Stimulated activated CD8-positive, alpha-beta memory T cell treated with anti-CD3 and anti-CD28 coated beads, Interleukin-12 subunit alpha, Interleukin-12 subunit beta, amount 100 ng/mL, for 24 hours (primary cell): ENCODE data around the gene HTR3A.

Experiments used
- DNase-seq: peaks from one replicate; pipeline ENCODE4 v3.0.0-alpha.2; 2020; ENCODE audit errors: extremely low read depth

HTR3A gene

DNA sequence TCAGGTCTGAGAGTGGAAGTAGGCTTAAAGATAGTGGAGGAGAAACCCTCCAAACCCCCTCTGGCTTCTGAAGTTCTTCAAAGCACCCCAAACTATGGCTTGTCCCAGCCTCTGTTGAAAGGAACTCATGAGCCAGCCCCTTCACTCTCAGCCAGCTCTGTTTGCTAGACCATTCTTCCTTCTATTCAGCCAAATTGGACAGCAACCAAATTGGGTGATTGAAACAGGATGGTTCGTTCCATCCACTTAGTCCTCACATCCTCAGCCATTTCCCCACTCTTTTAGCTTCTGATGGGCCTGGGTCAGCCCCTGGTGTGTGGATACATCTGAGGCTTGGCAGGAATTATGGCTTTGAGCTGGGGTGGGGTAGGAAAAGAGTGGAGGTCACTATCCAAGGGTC lies 4.5 kb downstream of the HTR3A start:
- no peak for DNase-seq

DNA sequence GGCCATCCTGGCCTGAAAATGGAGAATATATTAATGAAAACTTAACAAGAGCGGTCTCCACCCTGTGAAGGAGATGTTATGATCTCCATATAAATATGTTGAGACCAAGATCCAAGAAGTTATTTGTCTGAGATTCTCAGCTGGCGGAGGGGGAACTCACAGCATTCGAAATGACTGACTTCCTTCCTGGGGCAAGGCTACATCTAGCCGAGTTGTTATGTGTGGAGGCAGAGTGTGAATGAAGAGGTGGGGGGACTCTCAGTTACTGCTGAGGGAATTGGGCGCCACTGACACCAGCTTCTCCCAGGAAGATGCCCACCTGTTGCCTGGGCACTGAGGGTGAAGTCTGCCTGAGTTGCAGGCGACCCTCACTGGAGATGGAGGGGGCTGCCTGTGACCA lies 5.9 kb downstream of the HTR3A start:
- DNase-seq = no peak

DNA sequence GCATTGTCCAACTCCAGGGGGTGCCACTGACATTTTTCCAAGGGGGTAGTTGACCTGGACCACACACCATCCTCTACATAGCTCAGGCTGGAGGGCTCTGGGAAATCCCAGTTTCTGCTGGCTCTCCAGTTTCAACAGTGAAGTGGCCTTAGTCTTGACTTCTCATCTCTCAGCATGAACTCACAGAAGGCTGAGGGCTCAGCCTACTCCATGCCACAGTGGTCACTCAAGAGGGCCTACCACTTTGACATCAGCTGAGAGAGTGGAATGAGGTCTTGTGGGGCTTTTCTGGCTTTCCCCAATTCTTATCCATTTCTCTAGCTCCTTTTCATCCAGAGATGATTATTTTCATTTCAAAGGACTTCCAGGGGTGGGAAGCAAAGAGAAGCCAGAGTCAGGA lies 7.4 kb downstream of the HTR3A start:
- DNase-seq = no peak

DNA sequence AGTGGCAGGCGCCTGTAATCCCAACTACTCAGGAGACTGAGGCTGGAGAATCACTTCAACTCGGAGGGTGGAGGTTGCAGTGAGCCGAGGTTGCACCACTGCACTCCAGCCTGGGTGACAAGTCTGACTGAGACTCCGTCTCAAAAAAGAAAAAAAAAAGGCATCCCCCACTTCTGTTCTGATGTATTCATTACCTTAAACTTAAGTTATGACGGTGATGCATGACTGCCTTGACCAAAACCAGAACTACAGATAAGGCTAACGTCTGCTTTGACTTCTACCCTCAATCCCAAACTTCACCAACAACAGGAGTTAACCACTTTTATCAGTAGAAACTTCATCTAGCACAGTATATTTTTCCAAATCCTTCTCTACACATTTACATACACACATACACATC lies 9.9 kb downstream of the HTR3A start:
- no peak for DNase-seq

DNA sequence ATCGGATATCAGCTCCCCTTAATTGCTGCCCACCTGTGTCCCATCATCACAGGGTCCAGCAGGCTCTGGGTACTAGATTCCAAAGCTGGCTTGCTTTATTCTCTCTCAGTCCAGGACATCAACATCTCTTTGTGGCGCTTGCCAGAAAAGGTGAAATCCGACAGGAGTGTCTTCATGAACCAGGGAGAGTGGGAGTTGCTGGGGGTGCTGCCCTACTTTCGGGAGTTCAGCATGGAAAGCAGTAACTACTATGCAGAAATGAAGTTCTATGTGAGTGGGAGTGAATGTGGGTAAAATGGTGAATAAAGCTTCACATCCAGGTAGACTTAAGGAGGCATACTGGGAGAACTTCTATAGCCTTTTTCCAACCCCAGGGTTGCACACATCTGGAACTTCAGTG lies 11.0 kb downstream of the HTR3A start:
- DNase-seq = no peak

DNA sequence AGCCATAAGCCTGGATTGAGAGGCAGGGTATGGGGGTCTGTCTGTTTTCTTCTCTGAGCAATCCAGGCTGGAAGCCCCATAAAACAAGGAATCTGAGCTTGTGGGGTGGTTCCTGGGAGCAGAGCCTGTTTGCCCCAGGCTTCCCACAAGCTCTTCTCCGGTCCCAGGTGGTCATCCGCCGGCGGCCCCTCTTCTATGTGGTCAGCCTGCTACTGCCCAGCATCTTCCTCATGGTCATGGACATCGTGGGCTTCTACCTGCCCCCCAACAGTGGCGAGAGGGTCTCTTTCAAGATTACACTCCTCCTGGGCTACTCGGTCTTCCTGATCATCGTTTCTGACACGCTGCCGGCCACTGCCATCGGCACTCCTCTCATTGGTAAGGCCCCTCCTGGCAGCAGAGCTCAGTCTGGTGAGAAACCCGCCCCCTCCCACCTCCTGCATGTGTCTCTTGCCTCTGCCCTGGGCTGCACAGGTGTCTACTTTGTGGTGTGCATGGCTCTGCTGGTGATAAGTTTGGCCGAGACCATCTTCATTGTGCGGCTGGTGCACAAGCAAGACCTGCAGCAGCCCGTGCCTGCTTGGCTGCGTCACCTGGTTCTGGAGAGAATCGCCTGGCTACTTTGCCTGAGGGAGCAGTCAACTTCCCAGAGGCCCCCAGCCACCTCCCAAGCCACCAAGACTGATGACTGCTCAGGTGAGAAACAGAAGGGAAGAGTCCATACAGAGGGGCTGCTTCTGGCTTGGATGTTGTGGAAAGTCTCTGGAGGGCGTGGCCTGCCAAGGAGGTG lies 11.6 kb downstream of the HTR3A start:
- no peak for DNase-seq

DNA sequence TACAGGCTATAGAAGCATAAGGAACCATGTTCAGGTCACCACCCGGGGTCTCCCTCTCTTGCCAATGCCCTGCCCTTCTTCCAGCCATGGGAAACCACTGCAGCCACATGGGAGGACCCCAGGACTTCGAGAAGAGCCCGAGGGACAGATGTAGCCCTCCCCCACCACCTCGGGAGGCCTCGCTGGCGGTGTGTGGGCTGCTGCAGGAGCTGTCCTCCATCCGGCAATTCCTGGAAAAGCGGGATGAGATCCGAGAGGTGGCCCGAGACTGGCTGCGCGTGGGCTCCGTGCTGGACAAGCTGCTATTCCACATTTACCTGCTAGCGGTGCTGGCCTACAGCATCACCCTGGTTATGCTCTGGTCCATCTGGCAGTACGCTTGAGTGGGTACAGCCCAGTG lies 14.5 kb downstream of the HTR3A start:
- no peak for DNase-seq

DNA sequence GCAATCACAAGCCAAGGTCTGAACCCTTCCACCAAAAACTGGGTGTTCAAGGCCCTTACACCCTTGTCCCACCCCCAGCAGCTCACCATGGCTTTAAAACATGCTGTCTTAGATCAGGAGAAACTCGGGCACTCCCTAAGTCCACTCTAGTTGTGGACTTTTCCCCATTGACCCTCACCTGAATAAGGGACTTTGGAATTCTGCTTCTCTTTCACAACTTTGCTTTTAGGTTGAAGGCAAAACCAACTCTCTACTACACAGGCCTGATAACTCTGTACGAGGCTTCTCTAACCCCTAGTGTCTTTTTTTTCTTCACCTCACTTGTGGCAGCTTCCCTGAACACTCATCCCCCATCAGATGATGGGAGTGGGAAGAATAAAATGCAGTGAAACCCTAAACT lies 15.0 kb downstream of the HTR3A start:
- no peak for DNase-seq

DNA sequence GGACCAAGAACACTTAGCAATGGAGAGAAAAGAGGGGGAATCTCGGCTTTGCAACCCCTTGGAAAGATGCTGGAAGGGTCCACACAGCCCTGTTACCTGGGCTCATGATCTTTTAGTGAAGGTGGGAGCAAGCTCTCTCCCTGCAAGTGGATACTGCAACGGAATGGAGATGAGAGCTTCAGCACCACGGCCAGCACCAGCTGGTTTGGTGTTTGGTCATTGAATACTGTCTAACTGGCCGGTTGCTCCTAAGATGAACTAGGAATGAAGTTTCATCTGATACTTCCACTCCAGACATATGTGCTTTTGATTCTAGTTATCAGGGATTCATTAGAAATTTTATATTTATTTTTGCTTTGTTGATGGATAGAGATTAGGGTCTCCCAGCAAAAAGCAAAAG lies 16.3 kb downstream of the HTR3A start:
- no peak for DNase-seq

DNA sequence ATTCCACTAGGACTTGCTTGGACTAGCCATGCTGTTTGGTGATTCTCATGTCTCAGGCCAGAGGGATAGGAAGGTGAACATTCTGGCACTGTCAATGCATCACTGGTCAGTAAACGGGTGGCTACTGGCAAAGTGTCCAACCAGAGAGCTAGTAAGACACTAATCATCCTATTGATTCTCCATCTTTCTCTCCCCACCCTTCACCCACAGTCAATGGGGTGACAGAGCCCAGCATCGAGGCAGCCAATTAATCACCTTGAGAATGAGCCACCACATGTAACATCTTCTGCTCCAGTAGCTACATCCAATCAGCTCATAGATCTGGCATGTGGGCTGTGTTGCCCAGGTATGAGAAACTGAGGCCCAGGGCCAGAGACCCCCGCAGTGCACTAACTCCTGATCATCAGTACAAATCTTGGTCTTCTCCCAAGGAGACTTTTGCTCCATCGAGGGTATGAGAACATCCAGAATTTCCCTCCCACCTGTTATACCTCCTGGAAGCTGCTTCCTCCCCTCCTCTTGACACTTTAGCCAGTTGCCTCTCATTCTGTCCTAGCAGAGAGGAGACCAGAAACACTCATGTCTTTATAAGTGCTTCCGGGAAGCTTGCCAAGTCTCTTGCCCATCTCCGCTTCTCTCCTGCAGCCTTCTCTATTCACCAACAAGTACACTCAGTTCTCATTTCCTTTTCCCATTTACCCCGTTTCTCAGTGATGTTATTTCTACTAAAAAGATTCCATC lies 17.0 kb downstream of the HTR3A start:
- no peak for DNase-seq

DNA sequence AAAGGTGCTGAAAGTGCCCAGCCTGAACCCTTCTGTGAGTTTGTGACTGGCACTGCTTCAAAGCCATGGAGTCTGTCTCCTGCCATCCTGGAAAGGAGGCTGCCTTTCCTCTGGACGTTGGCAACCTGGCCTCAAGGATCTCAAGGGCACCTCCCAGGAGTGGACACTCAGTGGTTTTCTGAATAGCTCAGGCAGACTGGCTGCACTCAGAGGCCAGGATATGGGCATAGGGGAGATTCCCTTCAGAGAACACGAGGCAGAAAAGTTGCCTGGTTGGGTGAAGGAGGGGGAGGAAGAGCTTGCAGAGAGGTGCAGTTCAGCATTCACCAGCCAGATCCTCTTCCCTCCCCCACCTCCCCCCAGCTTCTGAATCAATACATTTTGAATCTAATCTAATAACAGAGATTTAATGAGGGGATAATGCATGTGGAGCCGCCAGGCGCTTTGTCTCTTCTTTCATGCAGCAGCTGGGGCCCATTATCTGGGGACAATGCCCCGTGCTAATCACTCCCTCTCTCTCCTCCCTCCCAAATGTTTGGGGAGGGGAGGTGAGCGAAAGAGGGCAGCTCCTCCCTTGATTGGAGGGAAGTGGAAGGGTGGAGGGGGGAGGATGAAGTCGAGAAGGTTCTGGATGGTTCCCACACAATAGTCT lies 17.7 kb downstream of the HTR3A start:
- no peak for DNase-seq

DNA sequence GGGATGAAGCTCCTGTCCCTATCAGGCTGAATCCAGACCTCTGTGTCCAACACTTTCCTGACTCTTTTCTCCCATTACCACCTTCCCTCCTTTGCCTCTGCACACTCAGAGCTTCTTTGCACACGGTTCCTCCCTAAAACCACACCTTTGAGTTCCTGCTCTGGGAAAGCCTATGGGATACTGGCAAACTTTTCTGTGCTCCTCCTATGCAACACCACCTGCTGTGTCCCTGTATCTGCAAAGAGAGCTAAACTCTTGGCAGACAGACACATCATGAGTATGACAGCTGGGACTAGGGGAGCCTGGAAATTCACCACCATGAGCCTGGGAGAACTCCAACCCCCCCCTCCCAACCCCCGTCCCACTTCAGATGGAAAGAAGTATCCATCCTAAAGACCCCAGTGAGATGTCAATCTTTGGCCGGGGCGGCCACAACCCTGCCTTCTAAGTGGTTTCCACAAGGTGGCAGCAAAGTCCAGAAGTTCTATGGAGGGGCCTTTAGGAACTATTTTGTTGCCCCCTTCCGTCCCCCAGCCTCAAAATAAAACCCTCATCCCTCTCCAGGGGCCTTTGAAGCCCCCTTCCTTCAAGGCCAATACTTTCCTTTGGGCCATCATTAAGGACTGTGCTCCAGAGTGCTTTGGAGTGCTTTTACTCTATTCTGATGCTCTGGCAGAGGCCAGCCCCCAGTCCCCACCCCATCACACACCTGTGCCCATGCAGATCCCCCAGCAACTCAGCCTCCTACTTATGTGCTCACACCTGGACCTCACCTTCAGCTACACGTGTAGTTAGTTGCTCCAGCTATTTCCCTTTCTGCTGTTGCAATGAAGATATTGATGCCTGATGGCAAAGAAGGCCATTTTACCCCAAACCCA lies 19.4 kb downstream of the HTR3A start:
- DNase-seq = no peak

DNA sequence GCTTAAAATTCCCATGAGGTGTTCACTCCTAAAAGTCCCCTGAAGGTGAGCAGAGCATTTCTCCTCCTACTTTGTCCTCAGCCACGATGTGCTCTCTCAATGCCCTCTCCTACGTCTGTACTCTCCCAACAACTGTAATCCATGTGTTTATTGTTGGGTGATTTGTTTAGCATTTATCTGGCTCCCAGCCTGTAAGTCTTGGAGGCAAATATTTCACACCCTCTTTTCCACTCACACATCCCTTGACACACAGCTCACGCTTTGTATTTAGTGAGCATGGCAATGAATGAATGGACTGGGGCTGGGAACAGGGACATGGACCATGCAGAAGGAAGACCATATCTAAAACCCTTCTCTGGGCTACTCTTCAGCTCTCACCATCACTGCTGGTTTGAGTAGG lies 22.6 kb downstream of the HTR3A start:
- no peak for DNase-seq

DNA sequence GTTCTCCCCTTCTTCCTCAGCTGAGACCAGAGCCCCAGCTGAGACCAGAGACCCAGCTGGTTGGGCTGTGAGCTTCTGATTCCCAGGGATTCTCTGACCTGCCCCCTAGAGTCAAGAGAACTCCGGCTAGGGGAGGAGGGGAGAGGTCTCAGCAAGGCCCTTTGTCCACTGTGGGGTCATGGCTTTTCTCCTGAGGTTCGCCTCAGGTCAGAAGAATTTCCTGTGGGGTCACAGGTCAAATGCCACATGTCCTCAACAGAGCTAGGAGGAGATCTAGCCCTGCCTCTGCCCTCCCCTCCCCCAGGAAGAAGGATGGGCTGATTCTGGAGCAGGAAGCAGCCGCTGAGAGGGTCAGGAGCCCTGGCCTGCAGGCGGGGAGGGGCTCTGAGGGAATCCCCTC lies 23.7 kb downstream of the HTR3A start:
- DNase-seq = no peak

DNA sequence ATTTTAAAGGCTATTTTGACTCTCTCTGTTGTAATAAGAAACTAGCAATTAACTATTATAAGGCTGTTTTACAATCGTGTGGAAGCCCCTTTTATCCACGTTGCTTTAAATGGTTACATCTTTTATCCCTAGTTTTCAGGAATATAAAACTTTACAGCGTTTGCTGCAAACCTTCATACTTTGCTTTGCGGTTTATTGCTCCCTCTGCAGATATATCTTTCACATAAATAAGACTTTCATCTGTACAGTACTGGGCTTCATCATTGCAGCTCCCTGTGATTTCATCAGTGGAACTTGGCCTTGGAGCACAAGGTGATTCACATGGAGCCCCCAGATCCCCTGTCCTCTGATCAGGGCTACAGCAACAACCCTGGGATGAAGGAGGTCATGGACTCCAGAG lies 25.6 kb downstream of the HTR3A start:
- DNase-seq = no peak

DNA sequence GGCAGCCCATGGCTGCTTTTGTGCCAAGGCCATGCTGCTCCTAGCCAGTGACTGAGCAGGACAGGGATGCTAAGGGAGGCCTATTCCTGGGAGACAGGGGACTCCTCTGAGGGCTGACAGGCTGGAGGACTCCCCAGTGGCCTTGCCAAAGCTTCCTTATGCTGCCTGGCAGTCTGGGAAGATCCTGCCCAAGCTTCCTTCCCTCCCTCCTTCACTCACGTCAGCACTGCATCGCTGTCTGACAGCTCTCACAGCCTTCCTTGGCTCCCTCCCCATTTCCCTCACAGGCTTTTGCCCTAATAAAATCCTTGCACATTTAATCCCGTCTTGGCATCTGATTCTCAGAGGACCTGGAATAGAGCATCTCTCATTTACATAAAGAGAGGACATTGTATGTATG lies 26.5 kb downstream of the HTR3A start:
- no peak for DNase-seq

DNA sequence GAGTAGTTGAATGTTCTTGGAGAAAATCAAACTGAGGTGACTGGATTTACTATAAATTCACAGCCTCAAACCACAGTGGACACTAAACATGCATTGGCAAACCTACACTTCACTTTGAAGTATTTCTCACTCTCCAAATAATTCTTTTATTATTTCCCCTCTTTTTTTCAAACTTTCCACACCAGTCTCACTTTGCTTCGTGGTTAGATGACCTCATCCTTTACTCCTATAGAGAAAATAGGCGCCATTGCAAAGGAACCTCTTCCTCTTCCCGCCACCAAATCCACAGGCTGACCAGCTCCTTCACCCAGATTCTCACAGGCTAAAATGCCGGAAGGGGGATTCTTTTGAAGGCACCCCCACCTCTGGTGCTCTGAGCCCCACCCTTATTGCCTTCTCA lies 33.4 kb downstream of the HTR3A start:
- DNase-seq = no peak

DNA sequence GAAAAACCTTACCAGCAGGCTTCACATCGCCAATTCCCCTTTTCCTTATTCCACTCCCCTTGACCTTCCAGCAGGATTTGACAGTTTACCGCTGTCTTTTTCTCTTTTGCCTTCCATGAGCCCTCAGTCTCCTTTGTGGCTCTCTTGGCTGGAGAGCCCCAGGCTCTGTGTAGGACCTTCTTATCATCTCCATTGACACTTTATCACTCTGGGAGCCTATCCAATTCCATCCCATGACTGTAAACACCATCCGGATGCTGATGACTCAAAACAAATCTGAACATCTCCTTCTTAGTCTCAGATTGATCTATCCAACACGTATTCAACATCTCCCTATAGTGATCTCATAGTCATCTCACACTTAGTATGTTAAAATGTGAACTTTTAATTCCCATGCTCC lies 36.0 kb downstream of the HTR3A start:
- no peak for DNase-seq

DNA sequence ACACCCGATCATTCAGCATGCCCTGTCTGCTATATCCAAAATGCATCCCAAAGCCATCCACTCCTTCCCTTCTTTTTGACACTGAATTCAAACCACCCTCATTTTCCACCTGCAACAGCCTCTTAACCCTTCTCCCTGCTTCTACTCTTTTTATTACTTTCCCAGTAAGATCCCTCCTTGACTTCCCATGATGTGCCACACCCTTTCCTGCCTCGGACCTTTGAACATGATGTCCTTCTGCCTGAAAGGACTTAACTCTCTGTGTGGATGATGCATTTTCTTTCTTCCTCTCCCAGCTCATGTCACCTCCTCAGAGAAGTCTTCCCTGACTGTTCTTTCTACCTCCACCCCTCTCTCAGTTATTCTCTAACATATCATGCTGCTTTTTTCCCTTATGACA lies 36.5 kb downstream of the HTR3A start:
- DNase-seq = no peak

DNA sequence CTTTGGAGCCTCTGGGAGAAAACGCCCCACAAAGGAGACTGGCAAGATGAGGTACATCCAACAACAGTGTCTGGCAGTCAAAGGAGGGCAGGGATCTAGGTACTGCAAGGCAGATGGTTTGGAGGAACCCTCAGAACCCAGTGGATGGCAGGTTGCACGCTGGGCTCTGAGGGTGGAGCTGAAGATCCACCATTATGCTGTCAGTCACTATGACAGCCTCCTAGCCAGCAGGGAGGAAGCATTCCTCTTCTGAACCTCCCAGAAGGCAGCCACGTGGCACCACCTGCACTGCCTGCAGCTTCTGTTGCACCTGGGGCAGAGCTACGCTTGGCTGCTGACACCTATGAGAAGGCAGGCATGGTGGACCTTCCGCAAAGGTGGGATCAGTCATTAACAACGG lies 40.2 kb downstream of the HTR3A start:
- no peak for DNase-seq

DNA sequence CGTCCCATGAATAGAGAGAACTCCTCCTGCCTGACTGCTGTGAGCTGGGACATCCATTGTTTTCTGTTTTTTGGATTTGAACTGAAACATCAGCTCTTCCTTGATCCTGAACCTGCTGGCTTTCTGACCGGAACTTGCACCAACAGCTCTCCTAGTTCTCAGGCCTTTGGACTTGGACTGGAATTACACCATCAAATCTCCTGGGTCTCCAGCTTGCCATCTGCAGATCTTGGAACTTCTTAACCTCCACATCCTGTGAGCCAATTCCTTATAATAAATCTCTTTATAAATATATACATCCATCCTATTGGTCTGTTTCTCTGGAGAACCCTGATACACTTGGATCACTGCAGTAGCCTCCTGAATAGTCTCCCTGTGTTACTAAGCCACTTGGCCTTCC lies 42.1 kb downstream of the HTR3A start:
- DNase-seq = no peak

DNA sequence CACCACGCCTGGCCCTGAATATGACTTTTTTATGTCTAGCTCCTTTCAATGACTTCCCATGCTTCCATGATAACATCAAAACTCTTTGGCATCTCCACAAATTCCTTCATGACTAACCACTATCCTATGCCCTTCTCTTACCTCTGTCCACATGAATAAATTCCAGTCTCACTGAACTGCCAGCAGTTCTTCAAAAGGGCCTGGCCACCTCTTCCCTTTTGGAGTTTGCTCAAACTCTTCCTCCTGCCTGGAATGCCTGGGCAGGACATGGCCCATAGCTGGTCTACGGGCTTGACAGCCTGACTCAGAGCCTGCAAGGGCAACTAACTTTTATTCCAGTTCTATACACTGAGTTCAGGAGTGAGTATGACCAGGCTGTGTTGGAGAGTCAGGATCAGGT lies 42.8 kb downstream of the HTR3A start:
- no peak for DNase-seq
